K562 (cell line): ENCODE data around the gene PHKG2. TPM values are rescaled to one million over a fixed set of nuclear protein-coding genes. Genes with fewer than 3 reads are reported as not detected.

Source experiments
- ATAC-seq: fragments of 200-7000 bp; cut with Tn5 transposase; 3 replicates; pipeline ENCODE4 v1.9.1; 2020; ENCODE audit warnings: moderate library complexity
- BruUV-seq: library from RNA; stranded (reverse); fragments of 400-500 nt; replicated peaks from 2 replicates; lab custom pipeline; 2021; lab: Mats Ljungman, UMichigan
- CTCF ChIA-PET: fragments of 300-600 bp; formaldehyde crosslinking; extraction: SDS; loops from one replicate; lab custom pipeline; 2021; ENCODE audit warnings: low intra/inter-chr PET ratio; lab: Yijun Ruan, JAX
- POLR2A ChIA-PET: fragments of 300-600, 350-650 bp; sonication (Branson Sonifier 250); formaldehyde crosslinking; extraction: SDS; loops from one replicate; lab custom pipeline; 2021; ENCODE audit warnings: antibody characterized with exemption, inconsistent platforms; lab: Yijun Ruan, JAX
- DNase-seq, 4 experiments: peaks; one replicate each; pipeline versions ENCODE4 v3.0.0 to v3.0.0-alpha.2; 2011 to 2018; ENCODE audit warnings: low spot score in 3 of 4, mixed read lengths in 3 of 4; ENCODE audit errors: extremely low read depth in 1 of 4
- FAIRE-seq: peaks from 2 replicates; lab custom pipeline; 2011; peaks lifted over from hg19 to GRCh38; lab: Jason Lieb, UNC
- H2AFZ ChIP-seq: 2 replicates; pipeline ENCODE4 v1.6.0; 2011; ENCODE audit warnings: low read depth, low read length, control low read depth, inconsistent platforms
- H3K27ac ChIP-seq: fragments of 200-600 bp; 3 replicates; pipeline ENCODE4 v1.8.0; 2011; ENCODE audit warnings: low read depth, mild to moderate bottlenecking, control low read depth, inconsistent platforms, low read length, moderate library complexity, mixed read lengths; ENCODE audit errors: extremely low read depth
- H3K27me3 ChIP-seq, 2 experiments: fragments of 300-600 bp in 1 of 2; 2 replicates in 1 of 2; 3 replicates in 1 of 2; pipeline versions ENCODE4 v1.6.0 to v1.8.0; 2011; ENCODE audit warnings: inconsistent platforms in 2 of 2, low read length in 2 of 2, mild to moderate bottlenecking in 1 of 2, mixed read lengths in 1 of 2, moderate library complexity in 1 of 2; ENCODE audit not compliant: control insufficient read depth in 2 of 2, insufficient read depth in 2 of 2
- H3K36me3 ChIP-seq: fragments of 300-600 bp; 3 replicates; pipeline ENCODE4 v1.8.0; 2011; ENCODE audit warnings: mild to moderate bottlenecking, low read length, inconsistent platforms; ENCODE audit not compliant: control insufficient read depth, insufficient read depth
- H3K4me1 ChIP-seq, 2 experiments: fragments of 200-600 bp in 1 of 2; replicated peaks in 1 of 2; 2 replicates in 1 of 2; 3 replicates in 1 of 2; pipeline versions ENCODE4 v1.5.1 to v1.8.0; 2011; ENCODE audit warnings: inconsistent platforms in 2 of 2, low read length in 2 of 2, mild to moderate bottlenecking in 1 of 2, mixed read lengths in 1 of 2, moderate library complexity in 1 of 2; ENCODE audit not compliant: control insufficient read depth in 2 of 2, insufficient read depth in 2 of 2
- H3K4me2 ChIP-seq: 2 replicates; pipeline ENCODE4 v1.6.1; 2011; ENCODE audit warnings: low read length, control low read depth, inconsistent platforms, mixed read lengths; ENCODE audit not compliant: insufficient read depth
- H3K4me3 ChIP-seq: fragments of 200-600 bp; sonication (generic), shearing (Covaris generic); 2 replicates; pipeline ENCODE4 v1.5.1; 2016; ENCODE audit warnings: control low read depth, inconsistent platforms
- H3K79me2 ChIP-seq: fragments of 200-600 bp; 3 replicates; pipeline ENCODE4 v1.8.0; 2011; ENCODE audit warnings: low read length, inconsistent platforms; ENCODE audit not compliant: control insufficient read depth, insufficient read depth
- H3K9ac ChIP-seq, 2 experiments: 2 replicates each; pipeline versions ENCODE4 v1.6.0 to v1.6.1; 2011; ENCODE audit warnings: low read depth in 2 of 2, low read length in 2 of 2, control low read depth in 1 of 2, inconsistent platforms in 1 of 2, mild to moderate bottlenecking in 1 of 2, mixed read lengths in 1 of 2; ENCODE audit not compliant: insufficient read depth in 1 of 2
- H3K9me1 ChIP-seq: one replicate; pipeline ENCODE4 v1.6.0; 2011; ENCODE audit warnings: inconsistent platforms, mild to moderate bottlenecking, low read length, moderate library complexity; ENCODE audit not compliant: control insufficient read depth, insufficient read depth
- H3K9me3 ChIP-seq: replicated peaks from 2 replicates; pipeline ENCODE4 v1.5.1; 2011; ENCODE audit warnings: low read depth, low read length, inconsistent platforms; ENCODE audit not compliant: control insufficient read depth, insufficient read depth
- H4K20me1 ChIP-seq: replicated peaks from 2 replicates; pipeline ENCODE4 v1.6.1; 2011; ENCODE audit warnings: low read length, inconsistent platforms, mixed read lengths; ENCODE audit not compliant: control insufficient read depth, insufficient read depth
- ATF6 ChIP-seq: sonication (generic); formaldehyde crosslinking; IDR thresholded peaks from 2 replicates; pipeline ENCODE4 v1.4.0; 2020; ENCODE audit warnings: mild to moderate bottlenecking, missing genetic modification reagents
- HEY1 ChIP-seq: fragments of 250-450 bp; sonication (Bioruptor Pico); IDR thresholded peaks from 2 replicates; pipeline ENCODE4 v1.5.0; 2020; ENCODE audit warnings: mild to moderate bottlenecking, moderate library complexity, borderline replicate concordance
- HMG20A ChIP-seq: fragments of 450-650 bp; formaldehyde crosslinking; conservative IDR thresholded peaks from 2 replicates; pipeline ENCODE4 v1.4.0; 2020; ENCODE audit warnings: mild to moderate bottlenecking, mixed read lengths
- HMG20B ChIP-seq: fragments of 250-450 bp; sonication (Bioruptor Pico); IDR thresholded peaks from 2 replicates; pipeline ENCODE4 v1.5.0; 2021; ENCODE audit warnings: mild to moderate bottlenecking
- KAT2B ChIP-seq: IDR thresholded peaks from one replicate; pipeline ENCODE4 v1.6.1; 2012; ENCODE audit warnings: low read depth, mild to moderate bottlenecking, control low read depth, inconsistent platforms, low read length, moderate library complexity
- NEUROD1 ChIP-seq: fragments of 150-350 bp; IDR thresholded peaks from 2 replicates; pipeline ENCODE4 v1.6.1; 2014; ENCODE audit warnings: borderline replicate concordance, low read length, low read depth; ENCODE audit not compliant: partially characterized antibody
- RNF219 ChIP-seq: fragments of 250-450 bp; sonication (Bioruptor Pico); IDR thresholded peaks from 2 replicates; pipeline ENCODE4 v1.5.0; 2022; ENCODE audit warnings: mild to moderate bottlenecking
- SMARCC2 ChIP-seq: fragments of 450-650 bp; IDR thresholded peaks from 2 replicates; pipeline ENCODE4 v1.6.1; 2017; ENCODE audit warnings: antibody characterized with exemption, moderate library complexity, mild to moderate bottlenecking, low read depth
- ZNF133 ChIP-seq: fragments of 250-450 bp; sonication (Bioruptor Pico); IDR thresholded peaks from 2 replicates; pipeline ENCODE4 v1.4.0; 2020; ENCODE audit warnings: mild to moderate bottlenecking
- ZNF224 ChIP-seq: sonication (generic); formaldehyde crosslinking; IDR thresholded peaks from 2 replicates; pipeline ENCODE4 v1.8.0; 2022; ENCODE audit warnings: mild to moderate bottlenecking, missing genetic modification reagents
- ZNF511 ChIP-seq: sonication (generic); formaldehyde crosslinking; IDR thresholded peaks from 2 replicates; pipeline ENCODE4 v1.8.0; 2022; ENCODE audit warnings: mild to moderate bottlenecking, missing genetic modification reagents
- ZNF785 ChIP-seq: fragments of 250-450 bp; sonication (Bioruptor Pico); IDR thresholded peaks from 2 replicates; pipeline ENCODE4 v1.4.0; 2020; ENCODE audit warnings: mild to moderate bottlenecking
- WGBS: fragments of 100-300 bp; shearing (Covaris generic); methylation state at CpG from one replicate; pipeline ENCODE4 v1.1.6; 2016; ENCODE audit warnings: low coverage, mixed read lengths; ENCODE audit not compliant: insufficient coverage; ENCODE audit errors: missing lambda C conversion rate; 5-methylcytosine and 5-hydroxymethylcytosine counted together
- in situ Hi-C: fragments of 300-500 bp; cut with MboI; formaldehyde crosslinking; loops from 4 replicates; pipeline ENCODE4 v1.15.0; 2018; ENCODE audit warnings: inconsistent platforms, mixed read lengths
- intact Hi-C: fragments of 100-400 bp; cut with micrococcal nuclease; formaldehyde crosslinking; loops from 2 replicates; pipeline ENCODE4 v1.14.2; 2022
- polyA plus RNA-seq, 8 experiments: library from polyadenylated mRNA; depleted of rRNA in 4 of 8; stranded (reverse) in 5 of 8; unstranded in 3 of 8; fragments of >200 nt; fragmentation: Nextera tagmentation in 2 of 8; fragmentation: Illumina TruSeq in 1 of 8; extraction: Ambion mirVana in 2 of 8; extraction: Trizol in 1 of 8; gene quantifications; 2 replicates each; pipeline versions ENCODE4 v1.2.1 to v1.2.3, GENCODE V29; 2011 to 2014; ENCODE audit warnings: inconsistent platforms in 1 of 8, missing spikeins in 1 of 8
- total RNA-seq, 7 experiments: library from RNA; depleted of rRNA in 6 of 7; stranded (reverse); fragments of >200 nt in 6 of 7; fragmentation: Illumina TruSeq in 2 of 7; extraction: Trizol in 2 of 7; gene quantifications; 2 replicates each; pipeline versions ENCODE4 v1.2.1 to v1.2.3, GENCODE V29; 2011 to 2021; ENCODE audit warnings: low replicate concordance in 1 of 7
- TF ChIP-seq, protein P1 (sequence below), 2 experiments: fragments of 450-650 bp in 1 of 2; sonication (generic) in 1 of 2; formaldehyde crosslinking; conservative IDR thresholded peaks; 2 replicates each; pipeline versions ENCODE4 v1.4.0 to v1.8.1; 2020 to 2022; ENCODE audit warnings: mild to moderate bottlenecking in 1 of 2, missing genetic modification reagents in 1 of 2
- TF ChIP-seq, protein P2 (sequence below): fragments of 450-650 bp; IDR thresholded peaks from 2 replicates; pipeline ENCODE4 v1.6.1; 2017; ENCODE audit warnings: antibody characterized with exemption

PHKG2 gene
- total and polyA plus RNA-seq, 9 of the 15 experiments (the other 6 are each of a cell fraction or from before 2014, with no cell fraction given): 5.8 to 54.2 (median 30.7) TPM

- Histone ChIP-seq H3K4me1 (no peaks in the 10 kb centered on the region), H4K20me1 (no peaks in the 10 kb centered on the region), H3K9me3 (no peaks in the 10 kb centered on the region), H3K9me1 (no peaks in the 10 kb centered on the region), H3K79me2 (peaks cover 13% of the 10 kb centered on the region), H3K9ac (no peak overlapping the region), H3K36me3 (peaks cover 96% of the 10 kb centered on the region), H3K4me3 (no peak overlapping the region), H3K4me2 (no peak overlapping the region), H3K27me3 (no peaks in the 10 kb centered on the region), H3K27ac (no peak overlapping the region), H2AFZ (no peak overlapping the region)
- intact Hi-C loops (loop anchor here (10.0 kb wide), 1 partner anchor 63 kb away; no protein-coding TSS in a partner anchor), in situ Hi-C loops (no loop called here)
- ATAC-seq (no peak), DNase-seq (peak in 1 of 4 experiments; percentile 13), FAIRE-seq (no peak)
- 88% methylated on average over 1 of the region's 1 CpG for WGBS
- ChIA-PET CTCF (no interaction called here), POLR2A (interaction anchor here (0.6 to 2.5 kb wide), 9 partner anchors 9 to 647 kb away, joined by 3 to 10 read pairs (median 4); no protein-coding TSS in a partner anchor)
- TSS peak; percentile 41 for BruUV-seq
- TF ChIP-seq ATF6 (CRISPR knock-in tag) (no peak), HMG20A (CRISPR knock-in tag) (no peak), KAT2B (no peak), HMG20B (CRISPR knock-in tag) (no peak), NEUROD1 (no peak), ZNF785 (CRISPR knock-in tag) (no peak), RNF219 (CRISPR knock-in tag) (no peak), HEY1 (CRISPR knock-in tag) (no peak), ZNF511 (CRISPR knock-in tag) (no peak), ZNF133 (no peak), SMARCC2 (no peak), ZNF224 (no peak)
- TF ChIP-seq, protein P1, sequence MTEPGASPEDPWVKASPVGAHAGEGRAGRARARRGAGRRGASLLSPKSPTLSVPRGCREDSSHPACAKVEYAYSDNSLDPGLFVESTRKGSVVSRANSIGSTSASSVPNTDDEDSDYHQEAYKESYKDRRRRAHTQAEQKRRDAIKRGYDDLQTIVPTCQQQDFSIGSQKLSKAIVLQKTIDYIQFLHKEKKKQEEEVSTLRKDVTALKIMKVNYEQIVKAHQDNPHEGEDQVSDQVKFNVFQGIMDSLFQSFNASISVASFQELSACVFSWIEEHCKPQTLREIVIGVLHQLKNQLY (CRISPR knock-in tag; conservative IDR thresholded peaks at IDR 0.05): no peak
- TF ChIP-seq, protein P2, sequence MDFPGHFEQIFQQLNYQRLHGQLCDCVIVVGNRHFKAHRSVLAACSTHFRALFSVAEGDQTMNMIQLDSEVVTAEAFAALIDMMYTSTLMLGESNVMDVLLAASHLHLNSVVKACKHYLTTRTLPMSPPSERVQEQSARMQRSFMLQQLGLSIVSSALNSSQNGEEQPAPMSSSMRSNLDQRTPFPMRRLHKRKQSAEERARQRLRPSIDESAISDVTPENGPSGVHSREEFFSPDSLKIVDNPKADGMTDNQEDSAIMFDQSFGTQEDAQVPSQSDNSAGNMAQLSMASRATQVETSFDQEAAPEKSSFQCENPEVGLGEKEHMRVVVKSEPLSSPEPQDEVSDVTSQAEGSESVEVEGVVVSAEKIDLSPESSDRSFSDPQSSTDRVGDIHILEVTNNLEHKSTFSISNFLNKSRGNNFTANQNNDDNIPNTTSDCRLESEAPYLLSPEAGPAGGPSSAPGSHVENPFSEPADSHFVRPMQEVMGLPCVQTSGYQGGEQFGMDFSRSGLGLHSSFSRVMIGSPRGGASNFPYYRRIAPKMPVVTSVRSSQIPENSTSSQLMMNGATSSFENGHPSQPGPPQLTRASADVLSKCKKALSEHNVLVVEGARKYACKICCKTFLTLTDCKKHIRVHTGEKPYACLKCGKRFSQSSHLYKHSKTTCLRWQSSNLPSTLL: no peak
These were observed 36.5 kb upstream of the PHKG2 start for GRCh38 chr16:30711712-30712111.
